Left ventricle myocardium inferior (tissue), 1 donor: ENCODE results near the gene LPCAT2. TPM values are rescaled to one million over a fixed set of nuclear protein-coding genes. Genes with fewer than 3 reads are reported as not detected.

ENCODE experiments used
- DNase-seq: peaks from one replicate; pipeline ENCODE4 v3.0.0-alpha.2; 2020
- H3K27ac ChIP-seq: fragments of 200-600 bp; replicated peaks from 2 replicates; pipeline ENCODE4 v1.8.0; 2021
- H3K27me3 ChIP-seq: fragments of 200-600 bp; 2 replicates; pipeline ENCODE4 v1.8.0; 2021; ENCODE audit warnings: low read depth
- H3K36me3 ChIP-seq: fragments of 200-600 bp; 2 replicates; pipeline ENCODE4 v1.8.0; 2021
- H3K4me1 ChIP-seq: fragments of 200-600 bp; 2 replicates; pipeline ENCODE4 v1.8.0; 2021
- H3K4me3 ChIP-seq: fragments of 200-600 bp; 2 replicates; pipeline ENCODE4 v1.8.0; 2021; ENCODE audit warnings: mild to moderate bottlenecking, moderate library complexity
- H3K9me3 ChIP-seq: fragments of 200-600 bp; replicated peaks from 2 replicates; pipeline ENCODE4 v1.8.0; 2021
- intact Hi-C: fragments of 100-400 bp; cut with micrococcal nuclease; formaldehyde crosslinking; loops from one replicate; pipeline ENCODE4 v1.11.0; 2022
- total RNA-seq: library from RNA; stranded (reverse); fragmentation: NEBNext Ultra II Directional; extraction: Animal tissue kit (Norgen Biotek cat#: 25700); gene quantifications from one replicate; pipeline ENCODE4 v1.2.1, GENCODE V29; 2021
- TF ChIP-seq, protein P1 (sequence below): fragments of 200-600 bp; IDR thresholded peaks from 2 replicates; pipeline ENCODE4 v1.8.0; 2021; ENCODE audit warnings: antibody characterized with exemption, mild to moderate bottlenecking, borderline replicate concordance
- donor health status: DM: no; HTN: yes; CAD: no; lungs with severe emphysema.

Gene LPCAT2
- total RNA-seq, 1 donor from 2014 or later: 6.9 TPM

DNA sequence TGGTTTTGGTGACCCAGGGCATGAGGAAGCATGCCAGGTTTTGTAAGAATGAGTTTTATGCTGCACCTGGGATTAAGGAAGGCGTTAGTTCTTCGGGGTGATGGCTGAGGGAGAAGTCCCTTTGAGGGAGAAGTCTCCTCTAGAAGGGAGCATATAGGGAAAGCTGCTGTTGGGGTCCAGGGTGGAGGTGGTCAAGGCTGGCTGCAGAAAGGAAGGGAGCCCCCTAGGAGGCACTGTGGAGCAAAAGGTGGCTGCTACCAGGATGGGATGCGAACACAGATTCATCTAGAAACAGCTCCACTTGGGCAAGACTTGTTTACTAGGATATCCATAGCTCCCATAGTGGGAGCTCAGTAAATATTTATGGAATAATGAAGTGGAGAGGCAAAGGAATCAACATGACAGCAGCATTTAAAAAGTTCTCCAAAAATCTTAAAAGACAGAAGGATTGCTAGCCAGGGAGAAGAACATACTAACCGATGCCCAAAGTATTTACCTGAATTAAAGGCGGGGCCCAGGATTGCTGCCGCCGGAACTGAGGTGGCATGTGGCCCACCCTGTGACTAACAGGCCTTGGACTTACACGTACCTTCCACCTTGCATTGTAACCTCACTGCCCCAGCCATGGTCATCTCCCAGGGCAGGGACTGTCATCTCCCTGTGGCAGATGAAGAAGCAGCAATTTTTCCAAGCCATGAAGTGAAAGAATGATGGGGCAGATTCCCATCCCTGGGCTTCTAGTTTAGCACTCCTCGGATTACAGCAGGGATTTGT is 7.1 kb upstream of the LPCAT2 start:
- no peak overlapping the region for H3K4me3 ChIP-seq
- no peaks in the 10 kb centered on the region for H3K27me3 ChIP-seq
- intact Hi-C loops: no loop called here
- H3K9me3 ChIP-seq: no peaks in the 10 kb centered on the region
- peaks cover 9% of the 10 kb centered on the region for H3K36me3 ChIP-seq
- peak overlapping the region; percentile 70 for H3K27ac ChIP-seq
- TF ChIP-seq, protein P1, sequence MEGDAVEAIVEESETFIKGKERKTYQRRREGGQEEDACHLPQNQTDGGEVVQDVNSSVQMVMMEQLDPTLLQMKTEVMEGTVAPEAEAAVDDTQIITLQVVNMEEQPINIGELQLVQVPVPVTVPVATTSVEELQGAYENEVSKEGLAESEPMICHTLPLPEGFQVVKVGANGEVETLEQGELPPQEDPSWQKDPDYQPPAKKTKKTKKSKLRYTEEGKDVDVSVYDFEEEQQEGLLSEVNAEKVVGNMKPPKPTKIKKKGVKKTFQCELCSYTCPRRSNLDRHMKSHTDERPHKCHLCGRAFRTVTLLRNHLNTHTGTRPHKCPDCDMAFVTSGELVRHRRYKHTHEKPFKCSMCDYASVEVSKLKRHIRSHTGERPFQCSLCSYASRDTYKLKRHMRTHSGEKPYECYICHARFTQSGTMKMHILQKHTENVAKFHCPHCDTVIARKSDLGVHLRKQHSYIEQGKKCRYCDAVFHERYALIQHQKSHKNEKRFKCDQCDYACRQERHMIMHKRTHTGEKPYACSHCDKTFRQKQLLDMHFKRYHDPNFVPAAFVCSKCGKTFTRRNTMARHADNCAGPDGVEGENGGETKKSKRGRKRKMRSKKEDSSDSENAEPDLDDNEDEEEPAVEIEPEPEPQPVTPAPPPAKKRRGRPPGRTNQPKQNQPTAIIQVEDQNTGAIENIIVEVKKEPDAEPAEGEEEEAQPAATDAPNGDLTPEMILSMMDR: peak; percentile 21
- peaks cover 56% of the 10 kb centered on the region for H3K4me1 ChIP-seq
- DNase-seq: no peak

DNA sequence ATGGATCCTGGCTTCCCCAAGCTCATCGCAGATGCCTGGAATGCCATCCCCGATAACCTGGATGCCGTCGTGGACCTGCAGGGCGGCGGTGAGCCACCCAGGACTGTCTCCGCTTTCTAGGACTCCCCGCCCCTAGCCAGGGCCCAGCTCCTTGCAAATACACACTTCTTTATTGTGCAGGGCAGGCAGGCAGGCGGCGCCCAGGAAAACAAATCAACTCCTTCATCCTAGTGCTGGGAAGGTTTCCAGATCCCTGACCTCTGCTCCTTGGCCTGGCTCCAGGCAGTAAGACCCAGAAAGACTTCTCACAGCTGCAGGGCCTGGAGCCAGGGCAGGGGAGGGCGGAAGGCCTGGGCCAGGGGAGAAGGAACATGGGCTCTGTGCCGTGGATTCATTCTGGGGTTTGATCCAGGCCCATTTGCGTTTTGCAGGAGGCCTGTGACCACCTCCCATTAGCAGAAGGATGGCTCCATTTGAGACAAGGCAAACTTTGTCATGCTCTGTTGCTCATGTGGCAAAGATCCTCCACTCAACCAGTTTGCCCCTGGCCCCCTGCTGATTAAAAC is 6.0 kb upstream of the LPCAT2 start:
- H3K27me3 ChIP-seq: no peaks in the 10 kb centered on the region
- H3K36me3 ChIP-seq: peaks cover 9% of the 10 kb centered on the region
- TF ChIP-seq, protein P1: peak; percentile 36
- intact Hi-C loops: no loop called here
- DNase-seq: peak; percentile 93
- H3K9me3 ChIP-seq: no peaks in the 10 kb centered on the region
- H3K27ac ChIP-seq: peak overlapping the region; percentile 70
- H3K4me3 ChIP-seq: no peak overlapping the region
- H3K4me1 ChIP-seq: peaks cover 56% of the 10 kb centered on the region

DNA sequence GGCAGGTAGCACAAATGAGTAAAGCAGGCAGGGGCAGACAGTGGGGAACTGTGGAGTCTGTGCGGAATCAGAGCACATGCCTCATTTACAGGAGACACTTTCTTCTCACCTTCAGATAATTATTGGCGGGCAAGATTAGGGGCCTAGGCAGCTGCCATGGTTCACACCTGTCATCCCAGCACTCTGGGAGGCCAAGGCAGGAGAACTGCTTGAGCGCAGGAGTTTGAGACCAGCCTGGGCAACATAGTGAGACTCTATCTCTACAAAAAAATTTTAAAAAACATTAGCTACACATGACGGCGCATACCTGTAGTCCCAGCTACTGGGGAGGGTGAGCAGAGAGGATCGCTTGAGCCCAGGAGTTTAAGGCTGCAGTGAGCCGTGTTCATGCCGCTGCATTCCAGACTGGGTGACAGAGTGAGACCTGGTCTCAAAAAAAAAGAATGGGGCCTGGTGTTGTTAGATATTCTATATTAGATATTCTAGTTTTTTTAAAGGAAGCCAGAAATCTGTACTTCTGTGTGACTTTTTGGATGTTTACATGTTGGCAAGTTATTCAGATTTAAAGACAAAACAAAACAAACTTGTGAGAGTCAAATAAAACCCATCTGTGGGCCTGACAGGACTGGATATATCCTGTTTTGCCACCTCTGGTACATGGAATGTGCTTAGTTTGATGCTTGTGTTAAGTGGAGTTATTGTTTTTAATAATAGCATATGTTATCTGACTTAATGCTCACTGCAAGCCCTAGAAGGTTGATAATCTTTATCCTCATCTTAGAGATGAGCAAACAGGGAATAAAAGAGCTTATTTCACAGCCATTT is 4.9 kb upstream of the LPCAT2 start:
- TF ChIP-seq, protein P1: no peak
- Histone ChIP-seq H3K9me3 (no peaks in the 10 kb centered on the region), H3K27me3 (no peaks in the 10 kb centered on the region), H3K36me3 (peaks cover 9% of the 10 kb centered on the region), H3K27ac (peak overlapping the region; percentile 70), H3K4me1 (peaks cover 59% of the 10 kb centered on the region), H3K4me3 (no peak overlapping the region)
- intact Hi-C loops: no loop called here
- DNase-seq: no peak

DNA sequence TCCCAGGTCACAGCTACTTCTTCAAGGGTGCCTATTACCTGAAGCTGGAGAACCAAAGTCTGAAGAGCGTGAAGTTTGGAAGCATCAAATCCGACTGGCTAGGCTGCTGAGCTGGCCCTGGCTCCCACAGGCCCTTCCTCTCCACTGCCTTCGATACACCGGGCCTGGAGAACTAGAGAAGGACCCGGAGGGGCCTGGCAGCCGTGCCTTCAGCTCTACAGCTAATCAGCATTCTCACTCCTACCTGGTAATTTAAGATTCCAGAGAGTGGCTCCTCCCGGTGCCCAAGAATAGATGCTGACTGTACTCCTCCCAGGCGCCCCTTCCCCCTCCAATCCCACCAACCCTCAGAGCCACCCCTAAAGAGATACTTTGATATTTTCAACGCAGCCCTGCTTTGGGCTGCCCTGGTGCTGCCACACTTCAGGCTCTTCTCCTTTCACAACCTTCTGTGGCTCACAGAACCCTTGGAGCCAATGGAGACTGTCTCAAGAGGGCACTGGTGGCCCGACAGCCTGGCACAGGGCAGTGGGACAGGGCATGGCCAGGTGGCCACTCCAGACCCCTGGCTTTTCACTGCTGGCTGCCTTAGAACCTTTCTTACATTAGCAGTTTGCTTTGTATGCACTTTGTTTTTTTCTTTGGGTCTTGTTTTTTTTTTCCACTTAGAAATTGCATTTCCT is 3.4 kb upstream of the LPCAT2 start:
- peaks cover 52% of the 10 kb centered on the region for H3K4me1 ChIP-seq
- H3K4me3 ChIP-seq: no peak overlapping the region
- intact Hi-C loops: no loop called here
- H3K27me3 ChIP-seq: no peaks in the 10 kb centered on the region
- H3K27ac ChIP-seq: no peak overlapping the region
- DNase-seq: no peak
- TF ChIP-seq, protein P1: no peak
- H3K9me3 ChIP-seq: no peaks in the 10 kb centered on the region
- peaks cover 9% of the 10 kb centered on the region for H3K36me3 ChIP-seq

DNA sequence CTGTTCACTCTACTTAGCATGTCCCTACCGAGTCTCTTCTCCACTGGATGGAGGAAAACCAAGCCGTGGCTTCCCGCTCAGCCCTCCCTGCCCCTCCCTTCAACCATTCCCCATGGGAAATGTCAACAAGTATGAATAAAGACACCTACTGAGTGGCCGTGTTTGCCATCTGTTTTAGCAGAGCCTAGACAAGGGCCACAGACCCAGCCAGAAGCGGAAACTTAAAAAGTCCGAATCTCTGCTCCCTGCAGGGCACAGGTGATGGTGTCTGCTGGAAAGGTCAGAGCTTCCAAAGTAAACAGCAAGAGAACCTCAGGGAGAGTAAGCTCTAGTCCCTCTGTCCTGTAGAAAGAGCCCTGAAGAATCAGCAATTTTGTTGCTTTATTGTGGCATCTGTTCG is 2.8 kb upstream of the LPCAT2 start:
- H3K36me3 ChIP-seq: peaks cover 9% of the 10 kb centered on the region
- intact Hi-C loops: no loop called here
- DNase-seq: no peak

More for the DNA sequence above, 2.8 kb upstream of the LPCAT2 start:
- H3K4me1 ChIP-seq: peaks cover 46% of the 10 kb centered on the region
- H3K4me3 ChIP-seq: no peak overlapping the region
- no peaks in the 10 kb centered on the region for H3K9me3 ChIP-seq
- TF ChIP-seq, protein P1: no peak
- no peak overlapping the region for H3K27ac ChIP-seq
- H3K27me3 ChIP-seq: no peaks in the 10 kb centered on the region
